GM18520 (cell line): Measurements from ENCODE around the gene GPATCH8.
"Not testable (repeated sequence)": the region's sequence is repeated elsewhere in the genome, so short reads cannot be mapped to it uniquely, and the experiment has no call there.

Source experiments
- ATAC-seq: cut with Tn5 transposase; IDR thresholded peaks from one replicate; pipeline ENCODE4 v1.9.1; 2021; ENCODE audit not compliant: unreplicated experiment

Gene GPATCH8

DNA sequence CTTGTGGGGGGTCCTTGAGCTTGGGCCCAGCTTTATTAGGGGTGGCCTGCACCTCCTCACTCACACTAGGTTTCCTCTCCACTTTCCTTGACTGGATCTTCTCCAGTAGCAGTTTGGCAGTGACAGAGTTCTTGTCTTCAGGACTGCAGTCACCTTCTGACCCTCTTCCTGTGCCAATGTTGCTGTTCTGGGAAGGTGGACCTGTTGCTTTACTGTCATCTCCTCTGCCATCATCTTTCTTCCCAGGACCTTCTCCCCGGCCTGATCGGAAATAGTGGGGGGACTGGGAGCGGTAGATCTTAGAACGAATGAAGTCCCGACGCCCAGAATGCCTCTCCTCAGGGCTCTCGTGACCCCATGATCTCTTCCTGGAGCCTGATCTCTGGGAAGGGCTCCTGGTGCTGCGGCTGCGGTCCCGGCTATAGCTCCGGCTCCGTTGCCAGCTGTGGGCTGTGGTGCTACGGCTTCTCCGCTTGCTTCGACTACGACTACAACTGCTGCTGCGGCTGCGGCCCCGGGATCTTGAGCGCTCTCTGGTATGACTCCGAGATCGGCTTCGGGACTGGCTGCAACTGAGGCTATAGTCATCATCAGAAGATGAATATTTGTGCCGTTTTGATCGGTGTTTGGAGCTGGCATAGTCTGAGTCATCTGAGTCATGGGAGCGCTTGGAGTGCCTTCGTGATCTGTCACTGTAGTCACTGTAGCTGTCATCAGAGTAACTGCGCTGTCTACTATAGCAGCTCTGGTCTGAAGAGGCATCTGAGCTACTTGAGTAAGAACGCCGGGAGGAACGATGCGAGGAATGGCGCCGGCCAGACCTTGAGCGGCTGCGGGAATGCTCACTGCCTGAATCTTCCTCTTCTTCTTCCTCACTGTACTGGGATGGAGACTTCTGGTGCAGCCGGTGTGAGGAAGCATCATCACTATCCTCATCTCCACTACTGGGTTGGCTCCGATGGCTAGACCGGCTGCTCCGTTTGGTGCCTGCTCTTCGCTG, 104.2 kb downstream of the GPATCH8 start:
- no peak for ATAC-seq

DNA sequence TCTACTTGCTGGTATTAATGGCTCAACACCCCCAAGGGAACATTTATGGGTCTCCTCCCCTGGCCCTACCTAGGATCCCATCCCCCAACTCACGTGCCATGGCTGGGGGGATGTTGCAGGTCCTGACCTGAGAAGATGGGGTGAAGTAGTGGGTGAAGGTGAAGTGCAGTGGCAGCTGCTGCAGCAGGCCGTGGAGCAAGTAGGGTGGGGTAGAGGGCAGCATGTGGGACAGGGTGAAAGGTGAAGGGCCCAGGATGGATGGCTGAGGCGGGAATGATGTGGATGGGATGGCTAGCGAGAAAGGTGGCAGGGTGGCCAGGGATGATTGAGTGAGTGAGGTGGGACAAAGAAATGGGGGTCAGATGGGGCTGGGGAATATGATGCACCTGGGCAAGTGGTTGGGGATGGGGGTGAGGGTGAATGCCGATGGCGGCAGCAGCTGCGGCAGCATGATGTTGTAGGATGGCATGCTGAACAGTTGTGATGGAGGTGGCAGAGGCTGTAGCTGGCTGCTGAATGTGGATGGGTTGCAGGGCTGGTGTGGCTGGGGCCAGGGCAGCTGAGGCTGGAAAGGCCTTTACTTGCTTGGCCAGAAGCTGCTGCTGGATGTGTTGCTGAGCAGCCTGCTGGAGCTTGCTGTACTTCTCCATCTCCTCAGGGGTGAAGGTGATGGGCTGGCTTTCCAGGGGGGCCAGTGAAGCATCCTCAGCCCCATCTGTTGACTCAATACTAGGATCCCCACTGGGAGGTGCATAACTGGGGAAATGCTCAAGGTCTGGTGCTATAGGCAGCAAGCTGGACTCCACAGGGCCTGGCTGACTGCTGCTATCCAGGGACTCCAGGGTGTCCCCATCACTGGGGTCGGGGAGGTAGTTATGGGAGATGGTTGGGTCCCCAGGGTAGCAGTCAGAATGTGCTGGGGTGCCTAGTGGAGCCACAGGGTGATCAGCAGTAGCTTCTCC, 105.4 kb downstream of the GPATCH8 start:
- ATAC-seq: no peak

DNA sequence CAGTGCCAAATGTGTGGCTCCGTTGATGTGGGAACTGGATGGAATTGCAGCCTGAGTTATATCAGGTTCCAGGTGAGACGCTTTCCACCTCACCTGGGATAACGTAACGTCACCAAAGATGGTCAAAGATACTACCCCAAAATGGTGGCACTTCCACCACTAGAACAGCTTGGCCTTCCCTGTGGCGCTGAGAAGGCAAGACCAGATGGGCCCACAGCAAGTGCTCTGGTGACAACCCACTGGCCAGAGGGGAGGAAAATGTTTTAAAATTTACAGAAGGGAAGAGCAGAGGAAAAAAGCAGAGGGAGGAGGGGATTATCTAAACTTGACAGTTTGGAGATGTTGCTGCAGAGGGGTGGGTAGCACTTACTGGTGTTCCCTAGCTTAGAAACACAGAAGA, 106.3 kb downstream of the GPATCH8 start:
- ATAC-seq: no peak

DNA sequence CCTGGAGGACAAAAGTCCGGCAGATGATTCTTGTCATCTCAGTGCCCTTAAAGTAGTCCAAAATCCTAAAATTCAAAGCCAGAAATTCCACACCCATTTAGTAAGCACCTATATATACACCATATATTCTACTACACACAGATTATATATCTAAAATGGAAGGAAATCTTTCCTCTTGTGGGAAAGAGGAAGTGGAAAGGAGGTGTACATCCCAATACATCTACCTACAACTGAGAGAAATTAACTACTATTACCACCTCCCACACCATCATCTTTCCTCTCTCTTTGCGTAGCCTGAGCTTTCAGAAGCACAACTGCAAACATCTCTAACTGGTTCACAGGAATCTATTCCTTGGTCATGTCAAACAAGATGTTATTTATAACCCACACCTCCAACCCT, 108.4 kb downstream of the GPATCH8 start:
- no peak for ATAC-seq

DNA sequence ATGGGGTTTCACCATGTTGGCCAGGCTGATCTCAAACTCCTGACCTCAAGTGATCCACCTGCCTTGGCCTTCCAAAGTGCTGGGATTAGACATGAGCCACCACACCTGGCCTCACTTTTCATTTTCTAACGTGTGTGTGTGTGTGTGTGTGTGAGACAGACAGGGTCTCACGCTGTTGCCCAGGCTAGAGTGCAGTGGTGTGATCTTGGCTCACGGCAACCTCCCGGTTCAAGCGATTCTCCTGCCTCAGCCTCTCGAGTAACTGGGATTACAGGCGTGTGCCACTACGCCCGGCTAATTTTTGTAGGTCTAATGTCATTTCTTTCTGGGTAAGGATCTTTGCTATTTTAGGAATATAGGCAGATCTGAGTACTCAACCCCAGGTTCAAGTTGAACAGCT, 109.1 kb downstream of the GPATCH8 start:
- ATAC-seq: not testable (repeated sequence)

DNA sequence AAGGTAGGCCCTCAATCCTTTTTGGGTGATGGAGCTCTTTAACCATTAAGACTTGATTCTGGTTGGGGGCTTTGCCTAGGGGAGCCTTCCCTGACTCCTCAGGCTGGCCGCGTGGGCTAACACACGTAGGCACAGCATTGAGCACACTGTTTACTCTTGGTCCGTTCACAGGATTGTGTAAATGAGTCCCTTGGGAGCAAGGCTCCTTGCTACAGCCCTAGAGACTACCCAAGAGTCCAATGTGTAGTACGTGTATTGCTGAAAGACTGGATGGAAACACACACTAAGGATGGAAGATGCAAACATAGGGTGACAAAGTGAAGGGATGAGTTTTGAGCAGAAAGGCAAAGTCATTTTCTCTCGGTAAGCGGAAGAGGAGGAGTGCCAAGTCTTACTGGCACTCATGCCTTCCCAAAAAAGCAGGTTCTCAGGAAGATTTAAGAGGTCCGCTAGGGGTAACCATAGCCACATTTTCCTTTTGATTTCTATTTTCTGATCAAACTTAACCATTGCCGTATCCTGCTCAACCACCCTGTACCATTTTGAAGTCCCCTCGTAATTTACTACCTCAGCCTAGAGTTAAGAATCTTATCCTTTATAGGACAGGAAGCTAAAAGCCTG, 112.8 kb downstream of the GPATCH8 start:
- no peak for ATAC-seq

DNA sequence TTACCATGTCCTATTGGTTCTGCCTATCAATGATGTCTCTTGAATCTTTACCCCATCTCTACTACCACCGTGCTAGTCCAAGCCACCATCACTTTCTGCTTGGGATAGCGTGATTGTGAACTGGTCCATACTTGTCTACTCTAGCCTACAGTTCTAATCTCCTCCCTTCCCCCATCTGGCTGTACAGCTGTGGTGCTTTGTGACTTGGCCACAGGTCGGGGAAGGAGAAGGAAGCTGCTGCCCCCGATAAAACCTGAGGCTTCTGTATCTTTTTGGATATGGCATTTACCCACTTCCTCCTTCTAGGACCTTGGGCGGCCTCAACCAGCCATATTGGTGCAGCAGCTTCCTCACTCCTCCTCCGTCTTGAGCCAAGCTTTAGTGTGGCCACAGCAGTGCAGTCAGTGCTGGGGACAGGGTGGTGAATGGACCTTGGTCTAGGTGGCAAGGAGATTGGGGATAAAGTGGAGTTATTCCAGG, 113.4 kb downstream of the GPATCH8 start:
- ATAC-seq: no peak

DNA sequence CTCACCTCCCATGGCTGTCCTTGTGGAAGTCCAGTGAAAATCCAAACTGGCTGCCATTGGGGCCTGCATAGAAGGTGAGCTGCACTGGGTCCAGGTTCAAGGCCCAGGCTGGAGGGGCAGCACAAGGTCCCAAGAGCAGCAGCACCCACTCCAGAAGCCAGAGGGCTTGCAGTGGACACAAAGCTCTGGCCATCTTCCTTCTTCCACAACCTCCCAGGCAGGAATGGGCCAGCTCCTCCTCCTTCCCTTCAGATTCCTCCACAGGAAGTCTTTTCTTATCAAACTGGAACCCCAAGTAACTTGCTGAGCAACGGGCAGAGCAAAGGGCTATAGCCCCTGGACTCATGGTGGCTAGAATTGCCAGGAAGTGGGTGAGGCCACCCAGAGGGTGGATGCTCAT, 113.9 kb downstream of the GPATCH8 start, which contains the start of gene ITGA2B:
Gene ITGA2B (minus strand): TSS at position 369 of the 400 bp plus-strand sequence. CDS start 176 bp downstream, at position 193.
- ATAC-seq: no peak

DNA sequence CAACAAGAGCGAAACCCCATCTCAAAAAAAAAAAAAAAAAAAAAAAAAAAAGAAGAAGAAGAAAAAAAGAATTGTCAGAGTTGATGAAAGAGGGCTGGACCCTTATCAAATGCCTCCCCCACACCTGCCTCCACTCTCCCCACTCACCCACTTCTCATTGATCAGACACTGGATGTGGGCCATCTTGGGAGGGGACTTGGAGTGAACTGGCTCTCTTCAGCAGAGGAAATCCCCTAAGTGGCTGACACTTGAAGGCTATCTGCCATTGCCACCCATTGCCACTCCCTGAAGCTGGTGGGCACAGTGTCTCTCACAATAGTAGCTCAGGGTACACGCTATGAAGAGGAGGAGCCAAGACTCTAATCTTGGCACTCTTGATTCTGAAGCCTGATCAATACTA, 115.4 kb downstream of the GPATCH8 start:
- ATAC-seq: no peak

DNA sequence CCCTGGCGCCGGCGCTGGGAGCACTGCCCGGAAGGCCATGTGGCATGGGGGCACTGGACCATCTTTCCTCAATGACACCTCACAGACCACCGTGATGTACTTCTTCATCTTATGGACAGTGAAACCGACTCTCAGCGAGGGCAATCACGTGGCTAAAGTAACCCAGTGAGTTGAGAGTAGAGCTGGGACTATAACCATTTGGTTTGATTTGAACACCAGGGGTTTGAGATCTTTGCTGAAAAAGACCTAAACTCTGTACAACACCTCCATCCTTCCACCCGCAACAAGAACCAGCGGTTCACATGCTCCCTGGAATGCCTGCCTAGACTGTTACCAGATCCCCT, 117.1 kb downstream of the GPATCH8 start:
- no peak for ATAC-seq

DNA sequence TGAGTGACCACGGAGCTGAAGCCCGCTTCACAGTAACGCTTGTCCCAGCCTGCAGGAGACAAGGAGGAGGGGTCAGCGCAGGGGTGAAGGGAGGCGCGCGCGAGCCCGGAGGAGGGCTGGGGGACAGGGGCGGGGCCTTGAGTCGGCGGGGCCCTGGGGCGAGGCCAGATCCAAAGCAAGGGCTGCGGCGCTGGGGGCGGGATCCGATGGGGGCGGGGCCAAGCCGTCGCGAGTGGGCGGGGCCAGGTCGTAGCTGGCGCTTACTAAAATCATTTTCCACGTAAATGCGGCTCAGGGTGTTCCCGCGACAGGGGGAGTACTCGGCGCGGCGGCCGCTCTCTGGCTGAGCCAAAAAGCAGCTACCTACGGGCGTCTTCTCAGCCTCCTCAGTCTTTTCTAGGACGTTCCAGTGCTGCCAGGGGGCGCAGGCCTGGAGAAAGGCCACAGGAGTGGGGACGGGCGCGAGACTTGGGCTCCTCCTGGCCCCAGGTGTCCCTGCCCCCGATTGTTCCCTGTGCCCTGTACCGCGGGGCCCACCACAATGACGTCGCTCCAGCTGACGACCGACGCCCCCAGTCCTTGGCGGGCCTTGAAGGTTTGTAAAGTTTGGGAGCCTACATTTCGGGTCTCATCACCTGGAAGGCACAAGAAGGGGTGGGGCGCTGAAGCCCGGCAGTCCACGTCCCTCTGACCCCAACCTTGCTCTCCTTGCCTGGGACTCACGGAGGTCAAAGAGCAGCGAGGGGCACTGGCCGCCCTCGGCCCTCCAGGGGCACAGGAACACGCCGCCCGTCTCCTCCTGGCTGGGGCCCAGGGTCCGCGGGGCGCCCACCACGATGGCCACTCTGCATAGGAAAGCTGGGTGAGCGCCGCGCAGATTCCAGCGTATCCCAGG, 117.7 kb downstream of the GPATCH8 start:
- no peak for ATAC-seq

DNA sequence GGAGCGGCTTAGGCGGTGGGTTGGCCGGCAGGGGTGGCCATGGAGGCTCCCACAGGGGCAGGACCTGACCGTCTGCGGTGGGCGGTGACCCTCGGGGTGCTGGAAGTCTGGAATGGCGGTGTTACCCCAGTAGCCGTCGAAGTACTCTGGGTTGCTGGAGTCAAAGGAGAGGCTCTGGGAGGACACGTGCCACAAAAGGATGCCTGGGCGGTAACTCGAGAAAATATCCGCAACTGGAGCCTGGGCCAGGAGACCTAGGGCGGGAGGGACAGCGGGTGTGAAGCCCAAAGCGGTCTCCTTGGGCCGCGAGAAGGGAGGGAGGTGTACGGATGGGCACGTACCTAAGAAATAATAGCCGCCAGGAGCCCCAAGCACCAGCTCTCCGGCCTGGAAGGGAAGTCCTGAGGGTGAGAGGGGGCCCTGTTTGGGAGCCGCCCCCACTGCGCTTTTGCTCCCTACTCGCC, 118.4 kb downstream of the GPATCH8 start:
- no peak for ATAC-seq

DNA sequence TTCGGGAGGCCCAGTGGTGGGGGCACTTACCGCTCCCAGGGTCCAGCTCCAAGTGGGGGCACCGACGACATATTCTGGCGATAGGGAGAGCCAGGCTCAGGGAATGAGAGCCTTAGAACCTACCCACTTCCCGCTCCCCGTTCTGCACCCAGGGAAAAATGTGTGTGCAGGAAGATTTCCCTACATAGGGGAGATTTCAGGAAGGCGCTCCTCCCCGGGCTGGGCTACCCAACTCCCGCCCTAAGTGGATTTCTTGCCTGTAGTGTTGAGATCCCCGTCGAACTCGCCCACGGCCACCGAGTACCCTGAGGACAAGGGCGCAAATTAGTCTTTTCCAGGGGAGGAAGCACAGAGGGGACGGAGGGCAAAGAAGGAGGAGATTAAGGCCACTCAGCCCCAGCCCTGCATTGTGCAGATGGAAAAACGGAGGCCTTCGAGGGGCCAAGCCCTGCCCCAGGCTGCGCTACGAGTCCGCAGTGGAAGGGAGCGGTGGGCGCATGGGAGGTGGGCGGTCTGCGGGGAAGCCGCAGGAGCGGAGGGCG, 118.9 kb downstream of the GPATCH8 start:
- no peak for ATAC-seq

DNA sequence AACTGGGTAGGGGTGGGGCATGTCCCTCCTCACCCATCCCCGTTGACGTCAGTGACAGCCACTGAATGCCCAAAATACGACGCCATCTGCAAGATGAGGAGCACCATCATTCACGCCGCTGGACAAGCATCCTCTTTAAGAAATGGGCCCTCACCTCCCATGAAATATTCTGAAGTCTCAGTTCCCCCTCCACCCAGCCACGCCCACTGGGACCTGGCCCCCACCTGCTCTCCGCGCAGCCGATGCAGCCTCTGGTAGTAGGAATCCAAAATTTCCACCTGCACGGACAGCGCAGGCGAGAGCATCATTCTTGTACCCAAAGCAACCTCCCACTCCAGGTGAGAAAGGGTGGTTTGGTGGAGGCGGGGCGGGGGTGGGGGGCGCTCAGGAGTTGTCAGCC, 119.3 kb downstream of the GPATCH8 start:
- no peak for ATAC-seq

DNA sequence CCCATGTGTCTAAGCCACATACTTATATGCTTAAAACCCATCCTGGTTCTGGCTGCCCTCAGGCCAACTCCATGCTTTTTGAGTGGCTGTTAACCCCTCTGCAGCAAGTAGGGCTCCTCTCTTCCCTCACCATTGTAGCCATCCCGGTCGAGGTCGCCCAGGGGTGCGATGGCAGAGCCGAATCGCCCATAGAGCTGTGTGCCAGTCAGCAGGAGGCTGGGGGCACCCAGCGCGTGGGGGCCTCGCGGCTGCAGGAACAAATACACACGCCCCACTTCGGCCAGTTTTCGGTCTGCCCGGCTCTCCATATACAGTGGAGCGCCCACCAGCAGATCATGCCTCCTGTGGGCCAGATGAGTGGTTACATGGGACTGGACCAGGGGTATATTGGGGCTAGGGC, 119.8 kb downstream of the GPATCH8 start:
- no peak for ATAC-seq

DNA sequence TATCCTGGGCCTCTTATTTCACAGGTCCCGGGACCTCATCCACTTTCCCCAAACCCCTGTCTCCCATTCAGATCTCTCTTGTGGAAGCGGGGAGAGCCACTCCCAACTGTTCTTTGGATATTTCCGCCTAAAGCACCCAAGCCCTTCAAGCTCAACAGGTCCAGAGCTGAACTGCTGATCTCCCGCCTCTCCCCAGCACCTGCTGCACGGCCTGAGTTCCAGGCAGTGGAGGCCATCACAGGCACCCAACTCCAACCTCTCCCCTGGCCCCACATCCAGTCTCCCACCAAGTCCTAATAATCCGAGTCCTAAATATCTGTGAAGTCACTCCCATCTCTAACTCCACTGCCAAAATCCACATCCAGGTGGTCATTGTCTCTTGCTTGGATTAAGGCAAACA, 120.3 kb downstream of the GPATCH8 start:
- ATAC-seq: no peak

DNA sequence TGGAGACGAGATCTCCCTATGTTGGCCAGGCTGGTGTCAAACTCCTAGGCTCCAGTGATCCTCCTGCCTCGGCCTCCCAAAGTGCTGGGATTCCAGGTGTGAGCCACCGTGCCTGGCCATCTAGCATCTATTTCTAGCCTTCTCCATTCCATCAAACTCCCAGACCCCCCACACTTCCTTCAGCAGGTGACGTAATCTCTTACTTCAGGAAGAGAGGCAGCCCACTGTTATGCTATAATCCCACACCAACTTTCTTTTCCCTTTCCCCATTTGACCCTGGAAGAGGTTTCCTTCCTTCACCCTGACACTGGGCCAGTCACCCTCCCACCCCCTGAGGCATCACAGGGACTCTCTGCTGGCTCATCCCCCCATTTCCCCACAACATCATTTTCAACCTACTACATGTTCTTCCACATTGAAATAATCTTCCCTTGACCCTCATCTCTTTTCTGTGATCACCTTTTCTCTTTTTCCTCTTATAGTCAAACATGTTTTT, 121.3 kb downstream of the GPATCH8 start:
- no peak for ATAC-seq

DNA sequence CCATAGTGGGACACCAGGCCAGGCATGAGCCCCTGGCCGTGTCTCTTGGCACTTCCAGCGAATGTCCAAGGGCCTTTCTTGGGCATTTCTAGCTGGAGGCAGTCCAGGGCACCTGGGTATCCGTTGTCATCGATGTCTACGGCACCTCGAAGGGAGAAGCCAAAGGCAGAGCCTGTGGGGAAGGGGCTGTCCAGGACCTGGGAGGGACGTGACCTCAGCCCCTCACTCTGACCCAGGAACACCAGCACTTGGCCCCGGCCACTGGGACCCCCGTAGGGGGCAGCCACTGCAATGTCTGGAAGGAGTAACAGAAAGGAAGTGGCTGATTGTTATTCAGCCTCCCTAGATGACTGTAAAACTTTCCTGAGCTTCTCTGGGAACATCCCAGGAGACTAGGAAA, 122.4 kb downstream of the GPATCH8 start:
- ATAC-seq: no peak

DNA sequence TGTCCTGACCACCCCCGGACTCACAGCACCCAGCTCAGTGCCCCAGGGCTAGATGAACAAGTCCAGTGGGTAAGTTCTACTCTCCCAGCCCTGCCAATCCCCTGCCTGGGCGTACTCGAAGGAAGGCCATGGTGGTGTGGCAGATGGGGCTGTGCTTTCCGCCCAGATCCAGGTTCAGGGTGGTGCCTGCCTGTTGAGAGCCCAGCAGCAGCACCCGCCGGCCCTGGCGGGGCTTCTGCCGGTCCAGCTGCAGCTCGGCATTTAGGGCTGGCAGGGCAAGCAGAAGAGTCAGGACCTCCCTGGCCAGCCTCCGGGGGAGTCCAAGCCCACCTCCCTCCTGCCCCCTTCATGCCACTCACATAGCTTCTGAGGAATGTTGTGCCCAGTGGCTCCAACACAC, 123.3 kb downstream of the GPATCH8 start:
- ATAC-seq: no peak
